Spleen (tissue), 13 donors: ENCODE results near the gene GAB3. TPM values are rescaled to one million over a fixed set of nuclear protein-coding genes. Genes with fewer than 3 reads are reported as not detected.

Experiments used
- DNase-seq: peaks from one replicate; pipeline ENCODE4 v3.0.0-alpha.2; 2020
- H3K27ac ChIP-seq, 8 donors: fragments of 200-600 bp; sonication (generic) in 7 of 8; 1 replicate in 4 of 8; 2 replicates in 4 of 8; pipeline versions ENCODE4 v1.5.0 to v1.8.0; 2016 to 2021; ENCODE audit warnings: inconsistent platforms in 4 of 8, mild to moderate bottlenecking in 4 of 8, moderate library complexity in 1 of 8
- H3K27me3 ChIP-seq, 7 donors: fragments of 200-600 bp; sonication (generic) in 6 of 7; replicated peaks in 1 of 7; 1 replicate in 4 of 7; 2 replicates in 3 of 7; pipeline versions ENCODE4 v1.5.0 to v1.8.0; 2016 to 2021; ENCODE audit warnings: inconsistent platforms in 3 of 7, mild to moderate bottlenecking in 1 of 7
- H3K36me3 ChIP-seq, 6 donors: fragments of 200-600 bp; sonication (generic) in 5 of 6; 1 replicate in 4 of 6; 2 replicates in 2 of 6; pipeline versions ENCODE4 v1.5.0 to v1.8.0; 2016 to 2021; ENCODE audit warnings: inconsistent platforms in 2 of 6
- H3K4me1 ChIP-seq, 6 donors: fragments of 200-600 bp; sonication (generic) in 5 of 6; 1 replicate in 3 of 6; 2 replicates in 3 of 6; pipeline versions ENCODE4 v1.5.0 to v1.8.0; 2016 to 2021; ENCODE audit warnings: inconsistent platforms in 3 of 6
- H3K4me3 ChIP-seq, 8 donors: fragments of 200-600 bp; sonication (generic) in 7 of 8; 1 replicate in 4 of 8; 2 replicates in 4 of 8; pipeline versions ENCODE4 v1.5.0 to v1.8.0; 2016 to 2021; ENCODE audit warnings: inconsistent platforms in 4 of 8, mild to moderate bottlenecking in 4 of 8, moderate library complexity in 2 of 8
- H3K9me3 ChIP-seq, 8 donors: fragments of 200-600 bp; sonication (generic) in 7 of 8; 1 replicate in 4 of 8; 2 replicates in 4 of 8; pipeline versions ENCODE4 v1.5.0 to v1.8.0; 2016 to 2021; ENCODE audit warnings: inconsistent platforms in 4 of 8
- POLR2A ChIP-seq, 3 donors: fragments of 450-650 bp; IDR thresholded peaks; one replicate each; pipeline ENCODE4 v1.5.1; 2017; ENCODE audit warnings: antibody characterized with exemption in 3 of 3, mild to moderate bottlenecking in 1 of 3
- POLR2AphosphoS5 ChIP-seq, 3 donors: sonication (generic); formaldehyde crosslinking; IDR thresholded peaks; one replicate each; pipeline ENCODE4 v1.5.1; 2017; ENCODE audit warnings: antibody characterized with exemption in 3 of 3
- WGBS, 5 donors: extraction: QIAGEN DNeasy Blood & Tissue Kit in 3 of 5; methylation state at CpG; one replicate each; pipeline versions ENCODE4 v1.1.5 to v1.1.7; 2013 to 2018; 5-methylcytosine and 5-hydroxymethylcytosine counted together
- intact Hi-C: fragments of 100-400 bp; cut with DNase I; formaldehyde crosslinking; loops from one replicate; pipeline ENCODE4 v1.15.0; 2023; ENCODE audit warnings: low total_unique reads
- long read RNA-seq, 2 donors: transcript quantifications; one replicate each; lab custom pipeline, GENCODE V29; 2026
- polyA plus RNA-seq, 3 donors: library from polyadenylated mRNA; stranded (reverse); fragments of 200-250 nt; gene quantifications; one replicate each; pipeline ENCODE4 v1.2.1, GENCODE V29; 2013
- total RNA-seq, 7 donors: library from RNA; depleted of rRNA in 3 of 7; stranded (reverse); fragments of >200 nt in 3 of 7; fragmentation: NEBNext Ultra II Directional in 4 of 7; extraction: Animal tissue kit (Norgen Biotek cat#: 25700) in 4 of 7; gene quantifications; one replicate each; pipeline versions ENCODE4 v1.1.0 to v1.2.1, GENCODE V29; 2016 to 2021
- TF ChIP-seq, protein P1 (sequence below), 11 experiments: fragments of 200-600 bp in 7 of 11; fragments of 450-650 bp in 4 of 11; sonication (generic) in 4 of 11; IDR thresholded peaks in 8 of 11; conservative IDR thresholded peaks in 3 of 11; 1 replicate in 7 of 11; 2 replicates in 4 of 11; pipeline versions ENCODE4 v1.4.0 to v1.8.0; 2016 to 2021; ENCODE audit warnings: antibody characterized with exemption in 11 of 11, inconsistent platforms in 4 of 11, mild to moderate bottlenecking in 1 of 11
- donor health status: healthy with polysubstance abuse.
- donor health status: DM: no; HTN: no; CAD: no; lungs with moderate emphysema.
- donor health status: DM: no; HTN: no; CAD: no.
- donor health status: Bipolar disorder and iron deficiency.
- donor health status: healthy.
- donor health status: DM: no; HTN: no; CAD: no.
- donor health status: DM: yes; HTN: yes; CAD: no.

GAB3 gene, protein sequence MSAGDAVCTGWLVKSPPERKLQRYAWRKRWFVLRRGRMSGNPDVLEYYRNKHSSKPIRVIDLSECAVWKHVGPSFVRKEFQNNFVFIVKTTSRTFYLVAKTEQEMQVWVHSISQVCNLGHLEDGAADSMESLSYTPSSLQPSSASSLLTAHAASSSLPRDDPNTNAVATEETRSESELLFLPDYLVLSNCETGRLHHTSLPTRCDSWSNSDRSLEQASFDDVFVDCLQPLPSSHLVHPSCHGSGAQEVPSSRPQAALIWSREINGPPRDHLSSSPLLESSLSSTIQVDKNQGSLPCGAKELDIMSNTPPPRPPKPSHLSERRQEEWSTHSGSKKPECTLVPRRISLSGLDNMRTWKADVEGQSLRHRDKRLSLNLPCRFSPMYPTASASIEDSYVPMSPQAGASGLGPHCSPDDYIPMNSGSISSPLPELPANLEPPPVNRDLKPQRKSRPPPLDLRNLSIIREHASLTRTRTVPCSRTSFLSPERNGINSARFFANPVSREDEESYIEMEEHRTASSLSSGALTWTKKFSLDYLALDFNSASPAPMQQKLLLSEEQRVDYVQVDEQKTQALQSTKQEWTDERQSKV
- total RNA-seq, result 10 to 100 TPM; 22.1 to 40.3 (median 36.1) TPM
- 1 to 10 TPM; 7.4 to 8.4 (median 7.9) TPM for polyA plus RNA-seq
- long read RNA-seq, donor 1, result 0 reads
- long read RNA-seq, donor 2, partial matches to known transcripts, result 0 of 1 reads
- long read RNA-seq, donor 2, other reads (novel, unspliced or antisense), result 0 of 1 reads

DNA sequence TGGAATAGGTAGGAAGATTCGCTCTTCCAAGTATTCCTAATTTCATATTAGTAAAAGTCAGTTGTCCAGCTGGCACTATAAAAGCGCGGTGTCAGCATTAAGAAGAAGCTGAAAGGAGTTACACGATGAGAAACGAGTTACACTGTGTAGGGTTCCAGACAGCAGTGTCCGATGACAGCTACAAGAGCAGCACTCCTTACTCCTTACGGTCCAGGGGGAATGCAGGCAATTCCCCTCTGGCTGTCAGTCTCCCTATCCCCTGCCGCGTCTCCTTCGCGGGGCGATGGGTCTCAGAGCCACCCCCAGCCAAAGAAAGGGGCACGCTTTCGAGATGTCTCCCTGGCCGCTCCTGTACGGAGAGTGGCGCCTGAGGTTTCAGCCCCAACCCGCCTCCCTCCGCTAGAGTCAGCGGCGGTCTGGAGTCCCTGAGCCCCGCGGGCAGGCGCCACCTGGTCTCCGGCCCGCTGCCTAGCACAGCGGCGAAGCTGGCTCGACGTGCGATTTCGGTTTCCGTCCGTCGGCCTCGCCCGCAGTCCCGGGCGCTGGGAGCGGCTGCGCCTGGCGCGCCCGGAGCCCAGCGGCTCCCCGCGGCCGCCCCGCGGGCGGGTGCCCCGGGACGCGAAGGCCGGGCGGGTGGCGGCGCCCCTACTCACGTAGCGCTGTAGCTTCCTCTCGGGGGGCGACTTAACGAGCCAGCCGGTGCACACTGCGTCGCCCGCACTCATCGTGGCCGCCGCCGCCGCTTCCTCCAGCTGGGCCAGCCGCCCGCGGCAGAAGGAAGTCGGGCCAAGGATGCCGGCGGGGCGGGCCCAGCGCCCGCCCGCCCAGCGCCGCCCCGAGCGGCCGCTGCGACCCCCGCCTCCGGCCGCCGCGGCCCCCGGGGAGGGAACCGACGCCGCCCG lies at the start of gene GAB3:
Gene GAB3 (minus strand): TSS at position 777 of the 902 bp plus-strand sequence. CDS start 52 bp downstream, at position 725.
- Histone ChIP-seq H3K4me3 (peak within 1 kb of the TSS; percentile 33 to 75 (median 48)), H3K36me3 (no peaks in the 10 kb centered on the region), H3K27ac (peak within 1 kb of the TSS; percentile 60 to 93 (median 89)), H3K4me1 (peaks cover 0 to 52% (median 31%) of the 10 kb centered on the region in 6 donors), H3K9me3 (peaks cover 0 to under 1% (median 0%) of the 10 kb centered on the region in 8 donors), H3K27me3 (peaks cover 0 to 4% (median 0%) of the 10 kb centered on the region in 7 donors)
- WGBS, 5 donors, result 0 to 35% (median 1%) methylated on average over 9 to 98 of the region's 98 CpGs
- TF ChIP-seq POLR2AphosphoS5 (IDR thresholded peaks at IDR 0.05) (peak; percentile 31 to 77 (median 76)), POLR2A (IDR thresholded peaks at IDR 0.05) (peak in 1 of 3 donors; percentile 10)
- TF ChIP-seq, protein P1, sequence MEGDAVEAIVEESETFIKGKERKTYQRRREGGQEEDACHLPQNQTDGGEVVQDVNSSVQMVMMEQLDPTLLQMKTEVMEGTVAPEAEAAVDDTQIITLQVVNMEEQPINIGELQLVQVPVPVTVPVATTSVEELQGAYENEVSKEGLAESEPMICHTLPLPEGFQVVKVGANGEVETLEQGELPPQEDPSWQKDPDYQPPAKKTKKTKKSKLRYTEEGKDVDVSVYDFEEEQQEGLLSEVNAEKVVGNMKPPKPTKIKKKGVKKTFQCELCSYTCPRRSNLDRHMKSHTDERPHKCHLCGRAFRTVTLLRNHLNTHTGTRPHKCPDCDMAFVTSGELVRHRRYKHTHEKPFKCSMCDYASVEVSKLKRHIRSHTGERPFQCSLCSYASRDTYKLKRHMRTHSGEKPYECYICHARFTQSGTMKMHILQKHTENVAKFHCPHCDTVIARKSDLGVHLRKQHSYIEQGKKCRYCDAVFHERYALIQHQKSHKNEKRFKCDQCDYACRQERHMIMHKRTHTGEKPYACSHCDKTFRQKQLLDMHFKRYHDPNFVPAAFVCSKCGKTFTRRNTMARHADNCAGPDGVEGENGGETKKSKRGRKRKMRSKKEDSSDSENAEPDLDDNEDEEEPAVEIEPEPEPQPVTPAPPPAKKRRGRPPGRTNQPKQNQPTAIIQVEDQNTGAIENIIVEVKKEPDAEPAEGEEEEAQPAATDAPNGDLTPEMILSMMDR (IDR thresholded peaks at IDR 0.05 in 8 of 11, conservative IDR thresholded peaks at IDR 0.05 in 3 of 11), result no peak
- intact Hi-C loops, result no loop called here
- peak; percentile 92 for DNase-seq

DNA sequence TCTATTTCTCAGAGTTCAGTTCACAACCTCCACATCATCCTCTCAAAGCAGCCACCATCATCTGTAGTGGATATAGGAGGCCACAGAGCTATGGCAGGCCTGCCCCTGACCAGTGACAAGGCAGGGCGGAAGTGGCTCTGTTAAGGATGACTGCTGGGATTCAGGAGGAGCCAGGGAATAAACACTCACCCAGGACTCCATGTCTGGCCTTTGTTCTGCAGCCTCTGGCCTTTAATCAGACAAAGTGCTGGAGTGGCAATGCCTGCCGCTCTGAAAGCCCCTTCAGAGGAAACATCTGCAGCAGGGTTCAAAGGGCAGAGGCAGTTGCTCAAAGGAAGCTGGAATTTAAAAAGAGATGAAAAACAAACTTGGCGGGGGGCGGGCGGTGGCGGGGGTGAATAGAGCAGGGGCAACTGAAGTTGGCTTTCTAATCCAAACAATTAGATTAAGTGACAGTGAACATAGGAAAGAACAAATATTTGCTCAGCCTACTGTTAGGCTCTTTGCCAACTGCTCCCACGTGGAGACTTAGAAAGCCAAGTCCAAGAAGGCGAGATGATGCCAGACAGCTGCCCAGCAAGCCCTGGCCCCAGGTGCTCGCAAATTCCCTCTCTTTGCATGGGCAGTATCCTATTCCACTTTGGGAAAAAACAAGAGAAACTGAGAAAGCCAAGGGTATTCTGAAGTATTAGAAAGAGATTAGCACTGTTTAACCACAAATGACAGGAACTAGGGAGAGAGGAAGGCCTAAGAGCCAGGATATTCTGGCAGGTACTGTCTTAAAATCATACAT lies 48.9 kb upstream of the GAB3 start:
- Histone ChIP-seq H3K4me3 (peak overlapping the region in 1 of 8 donors; percentile 36), H3K4me1 (peaks cover 0 to 71% (median 31%) of the 10 kb centered on the region in 6 donors), H3K36me3 (no peaks in the 10 kb centered on the region), H3K9me3 (no peaks in the 10 kb centered on the region), H3K27ac (peak overlapping the region in 7 of 8 donors; percentile 69 to 90 (median 84)), H3K27me3 (no peaks in the 10 kb centered on the region)
- DNase-seq, result no peak
- WGBS, 5 donors, result 36 to 45% (median 43%) methylated on average over 9 of the region's 9 CpGs
- TF ChIP-seq POLR2A (IDR thresholded peaks at IDR 0.05), result no peak
- TF ChIP-seq POLR2AphosphoS5 (IDR thresholded peaks at IDR 0.05), result peak in 2 of 3 donors; percentile 36 to 44
- intact Hi-C loops, result no loop called here

DNA sequence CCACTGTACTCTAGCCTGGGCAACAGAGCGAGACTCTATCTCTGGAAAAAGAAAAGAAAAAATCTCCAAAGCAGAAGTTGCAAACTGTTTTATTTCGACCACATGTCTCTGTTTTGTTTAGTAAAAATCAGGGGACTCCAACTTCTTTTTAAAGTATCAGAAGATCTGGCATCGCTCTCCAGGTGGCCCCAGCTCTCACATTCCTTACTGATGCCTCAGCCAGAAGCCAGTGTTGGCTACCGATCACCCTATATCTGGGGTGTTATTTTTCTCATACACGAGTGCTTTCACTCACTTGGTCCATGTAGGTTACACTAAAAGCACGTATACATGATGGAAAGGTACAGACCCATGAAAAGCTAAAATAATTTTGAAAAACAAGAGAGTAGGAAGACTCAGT lies 46.1 kb upstream of the GAB3 start:
- Histone ChIP-seq H3K9me3 (no peaks in the 10 kb centered on the region), H3K4me1 (peaks cover 0 to 44% (median 15%) of the 10 kb centered on the region in 6 donors), H3K4me3 (no peak overlapping the region), H3K27ac (peak overlapping the region in 1 of 8 donors; percentile 90), H3K27me3 (no peaks in the 10 kb centered on the region), H3K36me3 (no peaks in the 10 kb centered on the region)
- DNase-seq, result no peak
- 57 to 78% (median 68%) methylated on average over 6 of the region's 6 CpGs for WGBS, 5 donors
- intact Hi-C loops, result no loop called here
- TF ChIP-seq POLR2A (IDR thresholded peaks at IDR 0.05) (no peak), POLR2AphosphoS5 (IDR thresholded peaks at IDR 0.05) (no peak)
- TF ChIP-seq, protein P1 (IDR thresholded peaks at IDR 0.05 in 8 of 11, conservative IDR thresholded peaks at IDR 0.05 in 3 of 11), result no peak
